GM15510 (cell line): Measurements from ENCODE around the gene LRIG2.

Experiments
- POLR2A ChIP-seq: IDR thresholded peaks from 3 replicates; pipeline ENCODE4 v1.6.1; 2011; ENCODE audit warnings: borderline replicate concordance; ENCODE audit not compliant: insufficient read length; ENCODE audit errors: extremely low read depth

Gene LRIG2

DNA sequence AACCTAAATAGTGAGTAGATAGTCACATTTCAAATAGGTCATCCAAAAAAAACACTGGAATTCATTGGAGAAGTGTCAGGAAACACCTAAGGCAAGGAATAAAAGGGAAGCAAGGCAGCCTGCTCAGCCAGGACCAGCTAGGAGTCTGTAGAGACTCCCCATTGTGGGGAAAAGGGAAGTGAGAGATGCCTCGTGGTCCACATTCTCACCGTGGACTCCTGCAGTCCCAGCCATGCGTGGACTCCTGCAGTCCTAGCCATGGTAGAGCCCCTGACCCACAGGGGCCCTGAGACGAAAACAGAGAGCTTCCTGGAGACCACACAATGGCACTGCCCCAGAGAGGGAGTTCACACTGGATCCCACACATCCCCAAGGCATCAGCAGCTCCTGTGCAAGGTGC lies 97.5 kb downstream of the LRIG2 start:
- TF ChIP-seq POLR2A, result no peak

DNA sequence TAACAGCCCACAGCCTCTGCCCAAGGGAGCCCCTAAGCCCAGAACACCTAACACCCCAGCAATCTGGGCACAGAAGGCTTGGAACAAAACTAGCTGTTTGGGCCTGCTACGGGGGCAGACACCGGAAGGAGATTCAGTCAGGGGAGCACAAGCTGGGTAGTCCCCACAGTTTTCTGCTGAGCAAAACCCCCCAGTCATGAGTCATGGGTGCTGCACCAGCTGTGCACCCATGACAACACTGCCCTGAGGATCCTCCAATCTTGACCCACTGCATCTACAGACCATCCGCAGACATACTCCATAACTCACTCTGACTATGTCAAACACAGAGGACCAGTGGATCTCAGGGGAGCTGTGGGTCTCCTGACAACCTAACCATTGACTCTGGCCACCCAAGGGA lies 105.1 kb downstream of the LRIG2 start:
- TF ChIP-seq POLR2A, result no peak

DNA sequence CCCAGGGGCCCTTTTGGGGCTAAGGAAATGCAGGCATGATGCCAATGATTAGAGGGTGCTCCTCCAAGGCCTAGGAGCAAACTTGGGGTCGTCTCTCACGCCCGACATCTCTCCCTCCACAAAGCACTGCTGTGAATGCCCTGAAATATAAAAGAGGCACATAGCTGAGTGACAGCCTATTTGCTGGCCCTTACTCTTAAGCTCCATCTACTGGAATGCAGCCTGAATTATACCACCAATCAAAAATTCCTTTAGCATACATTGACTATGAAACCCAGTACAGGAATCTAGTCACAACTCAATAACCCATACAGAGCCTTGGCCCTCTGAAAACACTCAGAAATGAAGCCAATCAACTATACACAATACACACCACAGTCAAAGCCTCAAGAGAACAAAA lies 105.5 kb downstream of the LRIG2 start:
- no peak for TF ChIP-seq POLR2A
